IPS DF 19.7 (cell line): ENCODE measurements around the gene GAD2.
A peak's percentile ranks its signal among the peaks of the same experiment; 100 is the strongest.
"Not testable (repeated sequence)": the region's sequence is repeated elsewhere in the genome, so short reads cannot be mapped to it uniquely, and the experiment has no call there.

Experiments used
- DNase-seq: peaks from one replicate; pipeline ENCODE4 v3.0.0-alpha.2; 2013; ENCODE audit warnings: low read depth, low spot score

GAD2 gene

GRCh38 chr10:26314265-26315013 lies 97.9 kb downstream of the GAD2 start:
- no peak for DNase-seq

GRCh38 chr10:26318672-26319071 lies 102.1 kb downstream of the GAD2 start:
- no peak for DNase-seq

DNA sequence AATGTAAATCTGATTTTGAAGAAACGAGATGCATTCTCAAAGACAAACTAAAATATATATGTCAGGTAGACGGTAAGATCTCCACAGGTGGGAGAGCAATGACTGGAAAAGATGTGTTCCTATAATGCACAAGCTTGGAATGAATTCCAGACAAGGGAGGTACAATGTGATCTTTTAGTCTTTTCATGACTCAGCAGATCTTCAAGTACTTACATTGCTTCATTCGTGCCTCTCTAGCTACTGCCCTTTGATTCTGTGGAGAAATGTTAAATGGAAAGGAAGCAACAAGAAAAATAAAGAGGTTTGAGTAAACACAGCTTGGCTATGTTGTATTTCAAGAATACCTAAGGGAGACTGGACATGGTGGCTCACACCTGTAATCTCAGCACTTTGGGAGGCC lies 106.6 kb downstream of the GAD2 start:
- DNase-seq: no peak

DNA sequence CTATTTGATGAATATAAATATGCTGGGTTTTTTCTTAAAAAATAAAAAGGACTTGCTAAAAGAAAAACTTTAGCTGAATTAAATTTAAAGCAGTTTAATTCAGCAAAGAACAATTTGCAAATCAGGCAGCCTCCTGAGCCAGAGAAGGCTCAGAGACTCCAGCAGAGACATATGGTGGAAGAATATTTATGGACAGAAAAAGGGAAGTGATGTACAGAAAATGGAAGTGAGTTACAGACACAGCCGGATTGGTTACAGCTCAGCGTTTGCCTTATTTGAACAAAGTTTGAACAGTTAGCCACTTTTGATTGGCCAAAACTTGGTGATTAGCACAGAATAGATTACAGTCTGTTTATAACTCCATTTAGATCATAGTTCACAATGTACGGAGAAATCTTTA lies 110.3 kb downstream of the GAD2 start:
- DNase-seq: no peak

GRCh38 chr10:26327811-26328210 lies 111.2 kb downstream of the GAD2 start:
- no peak for DNase-seq

DNA sequence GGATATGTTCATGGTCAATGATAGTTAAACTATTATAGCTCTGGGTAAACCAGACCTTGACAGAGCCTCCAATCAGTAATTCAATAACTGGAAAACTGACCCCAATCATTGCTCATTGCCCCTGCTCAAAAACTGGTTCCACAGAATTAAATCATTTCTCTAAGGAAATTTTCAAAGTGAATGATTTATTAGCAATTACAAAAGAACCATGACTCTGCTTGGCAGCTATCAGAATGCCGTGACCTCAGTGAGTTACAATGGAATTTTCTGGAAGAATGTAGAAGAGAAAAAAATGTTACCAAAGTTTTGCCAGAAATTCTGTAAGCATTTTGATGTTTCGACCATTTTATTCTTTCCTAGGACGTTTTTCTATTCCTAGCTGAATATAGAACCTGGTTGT lies 114.8 kb downstream of the GAD2 start:
- DNase-seq: no peak

- DNase-seq: no peak
Measured at GRCh38 chr10:26334232-26334931, 117.8 kb downstream of the GAD2 start.

GRCh38 chr10:26334932-26335573 lies 118.5 kb downstream of the GAD2 start:
- DNase-seq: peak; percentile 25

DNA sequence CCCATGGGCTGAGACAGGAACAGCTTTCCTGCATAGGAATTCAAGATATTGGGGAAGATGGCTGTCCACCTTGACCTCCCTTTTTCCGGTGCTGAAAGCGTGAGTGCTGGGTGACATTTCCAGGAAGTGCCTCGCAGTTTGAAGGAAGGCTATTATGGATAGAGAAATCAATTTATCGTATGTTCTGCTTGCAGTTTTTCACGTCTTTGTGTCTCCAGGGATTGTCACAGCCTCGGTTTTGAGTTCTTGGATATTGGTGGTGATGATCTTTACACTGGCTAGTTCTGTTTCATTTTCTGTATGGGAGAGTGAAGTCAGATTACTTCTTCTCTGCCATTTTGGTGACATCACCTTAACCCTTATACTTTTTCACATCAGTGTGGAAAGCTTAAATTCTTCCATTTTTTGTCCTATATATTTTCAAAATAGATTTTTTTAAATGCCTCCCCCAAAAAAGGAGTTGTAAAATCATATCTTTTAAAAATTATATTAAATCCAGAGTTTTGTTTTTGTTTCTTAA lies 119.1 kb downstream of the GAD2 start:
- DNase-seq: no peak

- no peak for DNase-seq
Measured at GRCh38 chr10:26336979-26337378, 120.4 kb downstream of the GAD2 start.

DNA sequence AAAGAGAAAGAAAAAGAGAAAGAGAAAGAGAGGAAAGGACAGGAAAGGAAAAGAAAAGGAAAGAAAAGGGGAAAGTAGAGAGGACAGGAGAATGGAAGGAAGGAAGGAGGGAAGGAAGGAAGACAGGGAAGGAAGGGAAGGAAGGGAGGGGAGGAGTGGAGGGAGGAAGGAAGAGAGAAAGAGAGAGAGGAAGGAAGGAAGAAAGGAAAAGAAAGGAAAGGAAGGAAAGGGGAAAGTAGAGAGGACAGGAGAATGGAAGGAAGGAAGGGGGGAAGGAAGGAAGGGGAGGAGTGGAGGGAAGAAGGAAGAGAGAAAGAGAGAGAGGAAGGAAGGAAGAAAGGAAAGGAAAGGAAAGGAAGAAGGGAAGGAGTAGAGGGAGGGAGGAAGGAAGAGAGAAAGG lies 125.1 kb downstream of the GAD2 start:
- no peak for DNase-seq

- DNase-seq: not testable (repeated sequence)
Measured at GRCh38 chr10:26348821-26349417, 132.3 kb downstream of the GAD2 start.
